K562 (cell line): ENCODE data around the gene DDIT4L. TPM values are rescaled to one million over a fixed set of nuclear protein-coding genes. Genes with fewer than 3 reads are reported as not detected.

ENCODE experiments used
- ATAC-seq: fragments of 200-7000 bp; cut with Tn5 transposase; 3 replicates; pipeline ENCODE4 v1.9.1; 2020; ENCODE audit warnings: moderate library complexity
- BruUV-seq: library from RNA; stranded (reverse); fragments of 400-500 nt; replicated peaks from 2 replicates; lab custom pipeline; 2021; lab: Mats Ljungman, UMichigan
- CTCF ChIA-PET: fragments of 300-600 bp; formaldehyde crosslinking; extraction: SDS; loops from one replicate; lab custom pipeline; 2021; ENCODE audit warnings: low intra/inter-chr PET ratio; lab: Yijun Ruan, JAX
- POLR2A ChIA-PET: fragments of 300-600, 350-650 bp; sonication (Branson Sonifier 250); formaldehyde crosslinking; extraction: SDS; loops from one replicate; lab custom pipeline; 2021; ENCODE audit warnings: antibody characterized with exemption, inconsistent platforms; lab: Yijun Ruan, JAX
- DNase-seq, 4 experiments: peaks; one replicate each; pipeline versions ENCODE4 v3.0.0 to v3.0.0-alpha.2; 2011 to 2018; ENCODE audit warnings: low spot score in 3 of 4, mixed read lengths in 3 of 4; ENCODE audit errors: extremely low read depth in 1 of 4
- FAIRE-seq: peaks from 2 replicates; lab custom pipeline; 2011; peaks lifted over from hg19 to GRCh38; lab: Jason Lieb, UNC
- H2AFZ ChIP-seq: 2 replicates; pipeline ENCODE4 v1.6.0; 2011; ENCODE audit warnings: low read depth, low read length, control low read depth, inconsistent platforms
- H3K27ac ChIP-seq: fragments of 200-600 bp; 3 replicates; pipeline ENCODE4 v1.8.0; 2011; ENCODE audit warnings: low read depth, mild to moderate bottlenecking, control low read depth, inconsistent platforms, low read length, moderate library complexity, mixed read lengths; ENCODE audit errors: extremely low read depth
- H3K27me3 ChIP-seq, 2 experiments: fragments of 300-600 bp in 1 of 2; 2 replicates in 1 of 2; 3 replicates in 1 of 2; pipeline versions ENCODE4 v1.6.0 to v1.8.0; 2011; ENCODE audit warnings: inconsistent platforms in 2 of 2, low read length in 2 of 2, mild to moderate bottlenecking in 1 of 2, mixed read lengths in 1 of 2, moderate library complexity in 1 of 2; ENCODE audit not compliant: control insufficient read depth in 2 of 2, insufficient read depth in 2 of 2
- H3K36me3 ChIP-seq: fragments of 300-600 bp; 3 replicates; pipeline ENCODE4 v1.8.0; 2011; ENCODE audit warnings: mild to moderate bottlenecking, low read length, inconsistent platforms; ENCODE audit not compliant: control insufficient read depth, insufficient read depth
- H3K4me1 ChIP-seq, 2 experiments: fragments of 200-600 bp in 1 of 2; replicated peaks in 1 of 2; 2 replicates in 1 of 2; 3 replicates in 1 of 2; pipeline versions ENCODE4 v1.5.1 to v1.8.0; 2011; ENCODE audit warnings: inconsistent platforms in 2 of 2, low read length in 2 of 2, mild to moderate bottlenecking in 1 of 2, mixed read lengths in 1 of 2, moderate library complexity in 1 of 2; ENCODE audit not compliant: control insufficient read depth in 2 of 2, insufficient read depth in 2 of 2
- H3K4me2 ChIP-seq: 2 replicates; pipeline ENCODE4 v1.6.1; 2011; ENCODE audit warnings: low read length, control low read depth, inconsistent platforms, mixed read lengths; ENCODE audit not compliant: insufficient read depth
- H3K4me3 ChIP-seq: fragments of 200-600 bp; sonication (generic), shearing (Covaris generic); 2 replicates; pipeline ENCODE4 v1.5.1; 2016; ENCODE audit warnings: control low read depth, inconsistent platforms
- H3K79me2 ChIP-seq: fragments of 200-600 bp; 3 replicates; pipeline ENCODE4 v1.8.0; 2011; ENCODE audit warnings: low read length, inconsistent platforms; ENCODE audit not compliant: control insufficient read depth, insufficient read depth
- H3K9ac ChIP-seq, 2 experiments: 2 replicates each; pipeline versions ENCODE4 v1.6.0 to v1.6.1; 2011; ENCODE audit warnings: low read depth in 2 of 2, low read length in 2 of 2, control low read depth in 1 of 2, inconsistent platforms in 1 of 2, mild to moderate bottlenecking in 1 of 2, mixed read lengths in 1 of 2; ENCODE audit not compliant: insufficient read depth in 1 of 2
- H3K9me1 ChIP-seq: one replicate; pipeline ENCODE4 v1.6.0; 2011; ENCODE audit warnings: inconsistent platforms, mild to moderate bottlenecking, low read length, moderate library complexity; ENCODE audit not compliant: control insufficient read depth, insufficient read depth
- H3K9me3 ChIP-seq: replicated peaks from 2 replicates; pipeline ENCODE4 v1.5.1; 2011; ENCODE audit warnings: low read depth, low read length, inconsistent platforms; ENCODE audit not compliant: control insufficient read depth, insufficient read depth
- H4K20me1 ChIP-seq: replicated peaks from 2 replicates; pipeline ENCODE4 v1.6.1; 2011; ENCODE audit warnings: low read length, inconsistent platforms, mixed read lengths; ENCODE audit not compliant: control insufficient read depth, insufficient read depth
- DACH1 ChIP-seq: fragments of 450-650 bp; IDR thresholded peaks from 2 replicates; pipeline ENCODE4 v1.6.1; 2018; ENCODE audit not compliant: partially characterized antibody
- NONO ChIP-seq, 2 experiments: fragments of 200-400 bp in 1 of 2; fragments of 450-650 bp in 1 of 2; formaldehyde crosslinking in 1 of 2; IDR thresholded peaks; 2 replicates each; pipeline ENCODE4 v1.6.1; 2017; ENCODE audit warnings: low read depth in 2 of 2, mild to moderate bottlenecking in 2 of 2, moderate library complexity in 2 of 2, low read length in 1 of 2
- TCF7 ChIP-seq: sonication (generic); IDR thresholded peaks from 2 replicates; pipeline ENCODE4 v1.6.1; 2016; ENCODE audit warnings: antibody characterized with exemption, borderline replicate concordance
- ZBTB5 ChIP-seq: fragments of 450-650 bp; IDR thresholded peaks from 2 replicates; pipeline ENCODE4 v1.6.1; 2017; ENCODE audit warnings: antibody characterized with exemption
- ZFX ChIP-seq: sonication (generic); formaldehyde crosslinking; IDR thresholded peaks from 2 replicates; pipeline ENCODE4 v1.8.0; 2022; ENCODE audit warnings: mild to moderate bottlenecking, missing genetic modification reagents, moderate library complexity
- ZNF146 ChIP-seq: IDR thresholded peaks from one replicate; pipeline ENCODE4 v1.6.1; 2018; ENCODE audit warnings: missing compliant biosample characterization; ENCODE audit not compliant: unreplicated experiment
- ZNF407 ChIP-seq: fragments of 450-650 bp; IDR thresholded peaks from 2 replicates; pipeline ENCODE4 v1.6.1; 2016; ENCODE audit warnings: low read depth
- ZNF507 ChIP-seq: conservative IDR thresholded peaks from 2 replicates; pipeline ENCODE4 v1.6.1; 2017; ENCODE audit warnings: missing genetic modification characterization, missing compliant biosample characterization
- WGBS: fragments of 100-300 bp; shearing (Covaris generic); methylation state at CpG from one replicate; pipeline ENCODE4 v1.1.6; 2016; ENCODE audit warnings: low coverage, mixed read lengths; ENCODE audit not compliant: insufficient coverage; ENCODE audit errors: missing lambda C conversion rate; 5-methylcytosine and 5-hydroxymethylcytosine counted together
- in situ Hi-C: fragments of 300-500 bp; cut with MboI; formaldehyde crosslinking; loops from 4 replicates; pipeline ENCODE4 v1.15.0; 2018; ENCODE audit warnings: inconsistent platforms, mixed read lengths
- intact Hi-C: fragments of 100-400 bp; cut with micrococcal nuclease; formaldehyde crosslinking; loops from 2 replicates; pipeline ENCODE4 v1.14.2; 2022
- polyA plus RNA-seq, 8 experiments: library from polyadenylated mRNA; depleted of rRNA in 4 of 8; stranded (reverse) in 5 of 8; unstranded in 3 of 8; fragments of >200 nt; fragmentation: Nextera tagmentation in 2 of 8; fragmentation: Illumina TruSeq in 1 of 8; extraction: Ambion mirVana in 2 of 8; extraction: Trizol in 1 of 8; gene quantifications; 2 replicates each; pipeline versions ENCODE4 v1.2.1 to v1.2.3, GENCODE V29; 2011 to 2014; ENCODE audit warnings: inconsistent platforms in 1 of 8, missing spikeins in 1 of 8
- total RNA-seq, 7 experiments: library from RNA; depleted of rRNA in 6 of 7; stranded (reverse); fragments of >200 nt in 6 of 7; fragmentation: Illumina TruSeq in 2 of 7; extraction: Trizol in 2 of 7; gene quantifications; 2 replicates each; pipeline versions ENCODE4 v1.2.1 to v1.2.3, GENCODE V29; 2011 to 2021; ENCODE audit warnings: low replicate concordance in 1 of 7
- TF ChIP-seq, protein P1 (sequence below): fragments of 450-650 bp; IDR thresholded peaks from 2 replicates; pipeline ENCODE4 v1.7.0; 2016; ENCODE audit warnings: borderline replicate concordance

Gene DDIT4L
- total and polyA plus RNA-seq, 9 of the 15 experiments (the other 6 are each of a cell fraction or from before 2014, with no cell fraction given) = not detected

DNA sequence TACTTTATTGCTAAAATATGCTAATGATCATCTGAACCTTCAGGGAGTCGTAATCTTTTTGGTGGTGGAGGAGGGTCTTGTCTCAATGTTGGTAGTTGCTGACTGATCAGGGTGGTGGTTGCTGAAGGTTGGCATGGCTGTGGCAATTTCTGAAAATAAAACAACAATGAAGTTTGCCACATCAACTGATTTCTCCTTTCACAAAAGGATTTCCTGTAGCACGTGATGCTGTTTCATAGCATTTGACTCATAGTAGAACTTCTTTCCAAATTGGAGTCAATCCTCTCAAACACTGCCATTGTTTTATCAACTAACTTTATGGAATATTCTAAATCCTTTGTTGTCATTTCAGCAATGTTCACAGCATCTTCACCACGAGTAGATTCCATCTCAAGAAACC lies 19.3 kb downstream of the DDIT4L start:
- H3K27ac ChIP-seq = no peak overlapping the region
- intact Hi-C loops = no loop called here
- no peaks in the 10 kb centered on the region for H3K79me2 ChIP-seq
- H3K4me3 ChIP-seq = no peak overlapping the region
- 0% methylated on average over 3 of the region's 3 CpGs for WGBS
- ChIA-PET CTCF (interaction anchor here (0.6 kb wide), 1 partner anchor 317 kb away, joined by 3 read pairs; no protein-coding TSS in a partner anchor), POLR2A (no interaction called here)
- in situ Hi-C loops = no loop called here
- no peak overlapping the region for H2AFZ ChIP-seq
- H3K4me1 ChIP-seq = no peaks in the 10 kb centered on the region
- H3K4me2 ChIP-seq = no peak overlapping the region
- H3K9me3 ChIP-seq = no peaks in the 10 kb centered on the region
- H3K9ac ChIP-seq = no peak overlapping the region
- no peaks in the 10 kb centered on the region for H3K9me1 ChIP-seq
- ATAC-seq = no peak
- no TSS peak for BruUV-seq
- H3K27me3 ChIP-seq = no peaks in the 10 kb centered on the region
- FAIRE-seq = no peak
- no peak for DNase-seq
- no peaks in the 10 kb centered on the region for H4K20me1 ChIP-seq
- H3K36me3 ChIP-seq = no peaks in the 10 kb centered on the region
- TF ChIP-seq ZNF507 (tag) (no peak), DACH1 (no peak), ZFX (CRISPR knock-in tag) (no peak), ZNF146 (CRISPR knock-in tag) (no peak), NONO (IDR thresholded peaks at IDR 0.05; ENCODE audit: low read depth in 2 of 2, low read length in 1 of 2) (no peak), TCF7 (no peak), ZNF407 (no peak), ZBTB5 (no peak)
- TF ChIP-seq, protein P1, sequence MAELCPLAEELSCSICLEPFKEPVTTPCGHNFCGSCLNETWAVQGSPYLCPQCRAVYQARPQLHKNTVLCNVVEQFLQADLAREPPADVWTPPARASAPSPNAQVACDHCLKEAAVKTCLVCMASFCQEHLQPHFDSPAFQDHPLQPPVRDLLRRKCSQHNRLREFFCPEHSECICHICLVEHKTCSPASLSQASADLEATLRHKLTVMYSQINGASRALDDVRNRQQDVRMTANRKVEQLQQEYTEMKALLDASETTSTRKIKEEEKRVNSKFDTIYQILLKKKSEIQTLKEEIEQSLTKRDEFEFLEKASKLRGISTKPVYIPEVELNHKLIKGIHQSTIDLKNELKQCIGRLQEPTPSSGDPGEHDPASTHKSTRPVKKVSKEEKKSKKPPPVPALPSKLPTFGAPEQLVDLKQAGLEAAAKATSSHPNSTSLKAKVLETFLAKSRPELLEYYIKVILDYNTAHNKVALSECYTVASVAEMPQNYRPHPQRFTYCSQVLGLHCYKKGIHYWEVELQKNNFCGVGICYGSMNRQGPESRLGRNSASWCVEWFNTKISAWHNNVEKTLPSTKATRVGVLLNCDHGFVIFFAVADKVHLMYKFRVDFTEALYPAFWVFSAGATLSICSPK = no peak
